LNCAP (cell line): Measurements from ENCODE around the gene CCDC93.

ENCODE experiments used
- TF ChIP-seq, protein P1 (sequence below): fragments of 450-650 bp; IDR thresholded peaks from 2 replicates; pipeline ENCODE4 v1.5.1; 2017; ENCODE audit warnings: mild to moderate bottlenecking

Gene CCDC93

DNA sequence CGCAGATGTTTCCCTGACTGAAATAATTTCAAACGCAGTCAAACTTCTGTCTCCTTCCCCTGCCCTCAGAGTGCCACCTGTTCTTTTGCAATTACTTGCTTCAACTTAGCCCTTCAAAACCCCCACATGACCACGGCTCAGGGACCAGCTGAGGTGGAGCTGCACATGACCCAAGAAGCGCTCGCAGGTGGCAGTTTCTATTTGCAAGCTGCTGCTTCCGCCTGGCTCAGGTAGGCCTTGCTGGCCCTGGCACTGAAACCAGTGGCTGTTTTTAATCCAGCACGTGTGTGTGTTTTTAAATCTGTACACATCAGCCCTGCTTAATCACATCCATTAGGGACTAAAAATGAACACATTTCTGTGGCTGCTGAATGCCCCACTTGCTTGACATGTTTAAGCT lies 95.3 kb downstream of the CCDC93 start:
- TF ChIP-seq, protein P1, sequence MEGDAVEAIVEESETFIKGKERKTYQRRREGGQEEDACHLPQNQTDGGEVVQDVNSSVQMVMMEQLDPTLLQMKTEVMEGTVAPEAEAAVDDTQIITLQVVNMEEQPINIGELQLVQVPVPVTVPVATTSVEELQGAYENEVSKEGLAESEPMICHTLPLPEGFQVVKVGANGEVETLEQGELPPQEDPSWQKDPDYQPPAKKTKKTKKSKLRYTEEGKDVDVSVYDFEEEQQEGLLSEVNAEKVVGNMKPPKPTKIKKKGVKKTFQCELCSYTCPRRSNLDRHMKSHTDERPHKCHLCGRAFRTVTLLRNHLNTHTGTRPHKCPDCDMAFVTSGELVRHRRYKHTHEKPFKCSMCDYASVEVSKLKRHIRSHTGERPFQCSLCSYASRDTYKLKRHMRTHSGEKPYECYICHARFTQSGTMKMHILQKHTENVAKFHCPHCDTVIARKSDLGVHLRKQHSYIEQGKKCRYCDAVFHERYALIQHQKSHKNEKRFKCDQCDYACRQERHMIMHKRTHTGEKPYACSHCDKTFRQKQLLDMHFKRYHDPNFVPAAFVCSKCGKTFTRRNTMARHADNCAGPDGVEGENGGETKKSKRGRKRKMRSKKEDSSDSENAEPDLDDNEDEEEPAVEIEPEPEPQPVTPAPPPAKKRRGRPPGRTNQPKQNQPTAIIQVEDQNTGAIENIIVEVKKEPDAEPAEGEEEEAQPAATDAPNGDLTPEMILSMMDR = no peak

DNA sequence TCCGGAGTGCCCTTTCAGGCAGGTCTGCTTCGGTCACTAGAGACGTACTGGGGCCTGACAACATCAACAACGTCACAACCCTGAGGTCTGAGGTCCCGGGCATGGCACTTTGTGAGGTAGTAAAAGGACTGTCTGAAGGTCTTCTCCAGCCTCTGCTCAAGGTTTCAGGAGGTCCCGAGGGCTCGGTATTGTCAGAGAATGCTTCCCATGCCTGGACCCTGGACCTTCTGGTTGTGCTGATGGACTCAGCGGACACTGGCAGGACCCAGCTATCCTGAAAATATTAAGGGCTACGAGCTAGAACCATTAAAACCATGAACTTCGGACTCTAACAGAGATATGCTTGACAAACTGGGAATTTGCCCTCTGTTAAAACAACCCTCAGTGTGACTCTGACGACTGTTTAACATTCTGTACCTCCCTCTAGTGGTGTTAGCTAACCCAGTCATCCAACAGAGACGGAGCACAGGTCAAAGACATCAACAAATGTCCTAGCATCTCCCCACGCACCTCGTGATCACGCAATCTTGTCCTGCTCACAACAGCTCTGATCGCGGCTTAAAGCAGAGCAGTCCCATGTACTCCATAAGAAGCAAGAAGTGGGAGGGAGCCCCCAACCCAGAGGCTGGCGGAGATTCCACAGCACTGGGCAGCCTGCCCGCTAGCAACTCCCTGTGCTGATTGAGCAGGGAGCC lies 96.5 kb downstream of the CCDC93 start:
- TF ChIP-seq, protein P1 = no peak

DNA sequence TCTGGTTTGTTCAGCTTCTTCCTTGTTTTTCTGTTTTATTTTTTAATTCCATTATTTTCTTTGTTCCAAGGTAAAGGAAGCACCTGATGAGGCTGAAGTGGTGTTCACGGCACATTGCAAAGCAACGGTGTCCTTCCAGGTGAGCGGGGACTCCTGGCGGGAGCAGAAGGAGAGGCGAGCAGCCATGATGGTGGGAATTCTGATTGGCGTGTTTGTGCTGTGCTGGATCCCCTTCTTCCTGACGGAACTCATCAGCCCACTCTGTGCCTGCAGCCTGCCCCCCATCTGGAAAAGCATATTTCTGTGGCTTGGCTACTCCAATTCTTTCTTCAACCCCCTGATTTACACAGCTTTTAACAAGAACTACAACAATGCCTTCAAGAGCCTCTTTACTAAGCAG lies 110.9 kb downstream of the CCDC93 start:
- TF ChIP-seq, protein P1 = no peak

DNA sequence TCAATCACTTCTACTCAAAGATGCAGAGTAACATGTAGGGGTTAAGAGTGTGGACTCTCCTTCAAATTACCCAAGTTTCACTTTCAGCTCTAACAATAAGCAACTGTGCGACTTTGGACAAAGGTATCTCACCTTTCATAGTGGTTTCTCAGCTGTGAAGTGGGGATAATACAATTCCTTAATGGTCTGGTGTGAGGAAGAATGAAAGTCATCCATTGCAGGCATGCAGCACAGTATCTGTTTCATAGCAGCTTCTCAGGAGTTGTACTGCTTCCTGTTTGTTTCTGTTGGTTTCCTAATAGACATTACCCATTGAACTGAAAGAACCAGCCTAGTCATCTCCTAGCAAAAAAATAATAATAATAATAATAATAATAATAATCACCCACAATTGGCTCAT lies 125.0 kb downstream of the CCDC93 start:
- TF ChIP-seq, protein P1 = no peak

DNA sequence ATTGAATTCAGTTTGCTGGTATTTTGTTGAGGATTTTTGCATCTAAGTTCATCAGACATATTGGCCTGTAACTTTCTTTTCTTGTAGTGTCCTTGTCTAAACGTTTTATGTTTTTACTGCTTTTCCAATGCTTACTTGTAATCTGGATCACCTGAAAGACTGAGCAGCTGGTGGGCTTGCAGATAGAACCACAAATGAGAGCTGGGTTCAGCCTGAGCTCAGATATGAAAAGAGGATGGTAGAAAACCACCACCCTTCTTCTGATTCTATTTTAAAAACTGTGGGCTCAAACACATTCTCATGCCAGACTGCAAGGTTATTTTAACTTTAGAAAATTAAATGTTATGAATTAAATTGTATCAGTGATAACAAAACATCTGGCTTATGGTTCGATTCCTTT lies 128.6 kb downstream of the CCDC93 start:
- TF ChIP-seq, protein P1 = no peak

DNA sequence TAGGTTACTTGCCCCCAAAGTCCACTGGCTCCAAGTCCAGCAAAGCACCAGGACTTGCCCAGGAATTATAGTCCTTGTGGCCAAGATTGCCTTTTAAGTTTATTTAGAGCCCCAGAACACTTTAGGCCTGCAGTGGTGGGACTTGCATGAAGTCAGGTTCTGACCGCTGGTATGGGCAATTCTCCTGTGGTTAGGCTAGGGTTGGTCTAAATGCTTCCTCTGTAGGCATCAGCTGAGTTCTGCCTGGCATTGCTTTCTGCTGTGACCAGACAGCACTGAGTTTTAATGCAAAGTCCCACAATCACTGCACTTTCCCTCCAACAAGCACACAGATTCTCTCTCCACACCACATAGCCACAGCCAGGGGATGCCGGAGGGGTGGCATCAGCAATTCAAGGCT lies 134.9 kb downstream of the CCDC93 start:
- TF ChIP-seq, protein P1 = no peak

DNA sequence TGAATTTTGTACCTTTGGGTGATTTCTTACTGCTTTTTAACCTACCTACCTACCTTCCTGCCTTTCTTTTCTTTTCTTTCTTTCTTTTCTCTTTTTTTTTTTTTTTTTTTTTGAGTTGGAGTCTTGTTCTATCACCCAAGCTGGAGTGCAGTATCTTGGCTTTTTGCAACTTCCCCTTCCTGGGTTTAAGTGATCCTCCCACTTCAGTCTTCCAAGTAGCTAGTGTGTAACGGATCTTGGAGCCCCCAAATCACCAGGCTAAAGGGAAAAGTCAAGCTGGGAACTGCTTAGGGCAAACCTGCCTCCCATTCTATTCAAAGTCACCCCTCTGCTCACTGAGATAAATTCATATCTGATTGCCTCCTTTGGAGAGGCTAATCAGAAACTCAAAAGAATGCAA lies 138.1 kb downstream of the CCDC93 start:
- TF ChIP-seq, protein P1 = no peak
